C1 segment of cervical spinal cord (tissue), 14 donors: ENCODE results near the gene TMEM208.

Experiments
- DNase-seq, 14 donors: peaks; one replicate each; lab custom pipeline; 2025; lab: John Stamatoyannopoulos, UW

Gene TMEM208

DNA sequence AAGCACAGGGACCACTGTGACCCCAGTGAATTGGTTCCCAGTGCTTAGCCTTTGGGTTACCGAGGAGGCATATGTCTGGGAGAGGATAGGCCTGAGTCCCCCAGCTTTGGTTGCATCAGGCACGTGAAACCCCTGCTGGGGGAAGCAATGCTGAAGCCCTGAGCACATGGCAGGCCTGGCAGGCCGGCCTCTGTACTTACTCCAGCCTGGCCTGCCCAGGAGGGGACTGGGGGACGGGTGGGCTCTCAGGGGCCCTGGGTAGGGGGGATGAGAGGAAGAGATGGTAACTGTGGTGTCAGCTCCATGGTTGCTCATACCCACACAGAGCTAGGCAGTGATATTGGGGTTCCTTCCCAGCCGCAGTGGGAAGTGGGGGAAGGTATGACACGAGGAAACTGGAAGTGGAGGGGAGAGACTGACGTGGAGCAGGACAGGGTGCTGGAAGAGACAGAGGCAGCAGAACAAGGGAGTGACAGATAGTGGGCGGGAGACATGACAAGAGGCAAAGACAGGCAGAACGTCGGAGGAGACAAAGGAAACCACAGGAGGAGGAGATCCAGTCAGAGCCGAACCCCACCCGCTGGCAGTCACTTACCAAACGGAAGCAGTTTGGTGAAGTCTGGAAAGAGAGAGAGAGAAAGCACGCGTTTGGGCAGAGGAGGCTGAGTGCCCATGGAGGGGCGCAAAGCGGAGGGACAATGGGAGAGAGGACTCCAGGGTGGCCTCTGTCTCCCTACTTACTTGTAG, 9.1 kb downstream of the TMEM208 start:
- no peak for DNase-seq

DNA sequence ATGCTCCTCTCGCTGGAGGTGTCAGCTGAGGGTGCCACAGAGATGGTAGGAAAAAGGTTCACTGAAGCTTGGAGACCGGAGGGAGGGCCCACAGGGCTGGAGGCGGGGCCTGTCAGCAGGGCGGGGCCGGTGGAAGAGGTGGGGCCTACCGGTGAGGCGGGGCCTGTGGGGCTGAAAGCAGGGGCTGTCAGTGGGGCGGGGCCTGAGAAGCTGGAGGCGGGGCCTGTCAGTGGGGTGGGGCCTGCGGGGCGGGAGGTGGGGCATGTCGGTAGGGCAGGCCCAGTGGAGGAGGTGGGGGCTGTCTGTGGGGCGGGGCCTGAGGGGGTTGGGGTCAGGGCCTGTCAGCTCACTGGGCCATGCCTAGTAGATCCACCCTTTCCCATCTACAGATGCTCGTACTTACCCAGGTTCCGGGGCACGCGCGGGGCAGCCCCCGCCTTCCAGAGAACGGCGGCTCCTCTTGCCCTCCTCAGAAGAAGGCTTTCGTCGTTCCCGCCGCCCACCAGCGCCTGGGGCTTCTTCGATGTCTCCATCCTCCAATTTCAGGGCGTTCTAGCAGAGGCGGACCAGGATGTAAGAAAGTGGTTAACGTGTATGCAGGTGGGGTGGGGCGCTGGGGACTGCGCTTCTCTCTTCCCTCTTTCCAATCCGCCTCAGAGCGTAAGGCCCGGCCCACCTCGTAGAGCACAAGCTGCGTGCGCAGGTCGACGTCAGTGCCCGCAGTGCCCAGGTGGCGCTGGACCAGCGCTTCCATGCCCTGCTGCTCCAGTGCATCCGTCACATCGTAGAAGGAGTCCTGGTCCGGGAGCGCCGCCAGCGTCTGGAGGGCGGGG, 9.8 kb downstream of the TMEM208 start:
- no peak for DNase-seq

DNA sequence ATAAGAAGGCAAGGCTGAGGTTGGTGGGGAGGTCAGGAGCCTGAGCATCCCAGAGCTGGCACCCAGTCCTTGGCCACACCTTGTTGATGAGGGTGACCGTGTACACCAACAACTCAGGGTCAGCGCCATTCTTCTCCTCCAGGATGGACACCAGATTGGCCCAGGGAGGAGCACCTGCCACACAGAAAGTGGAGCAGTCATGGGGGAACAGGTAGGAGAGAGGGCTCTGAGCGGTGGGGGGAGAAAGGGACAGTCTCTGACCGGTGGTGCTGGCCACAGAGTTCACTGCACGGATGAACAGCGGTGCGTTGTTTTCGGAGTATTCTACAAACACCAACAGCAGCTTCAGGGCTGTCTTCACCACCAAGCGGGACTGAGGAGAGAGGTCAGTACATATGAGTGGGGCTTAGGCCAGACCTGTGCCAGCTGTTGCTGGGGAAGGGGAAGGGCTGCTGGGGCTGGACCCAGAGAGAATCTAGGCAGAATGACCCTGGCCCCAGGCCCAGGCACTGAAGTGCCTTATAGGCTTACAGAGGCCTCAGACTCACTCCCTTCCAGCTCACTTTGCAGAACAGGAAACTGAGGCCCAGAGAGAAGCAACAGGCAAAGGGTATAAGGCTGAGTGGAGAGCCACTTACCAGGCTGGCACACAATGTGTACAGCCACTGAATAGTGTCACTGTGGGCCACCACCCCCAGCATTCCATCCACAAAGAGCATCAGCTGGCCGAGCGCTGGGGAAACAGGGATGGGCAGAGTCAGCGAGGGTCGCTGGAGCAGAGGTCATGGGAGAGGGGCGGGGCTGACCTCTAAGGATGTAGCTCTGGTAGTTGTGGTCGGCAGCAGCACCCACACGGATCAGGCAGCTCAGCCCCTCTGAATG, 10.7 kb downstream of the TMEM208 start:
- no peak for DNase-seq

DNA sequence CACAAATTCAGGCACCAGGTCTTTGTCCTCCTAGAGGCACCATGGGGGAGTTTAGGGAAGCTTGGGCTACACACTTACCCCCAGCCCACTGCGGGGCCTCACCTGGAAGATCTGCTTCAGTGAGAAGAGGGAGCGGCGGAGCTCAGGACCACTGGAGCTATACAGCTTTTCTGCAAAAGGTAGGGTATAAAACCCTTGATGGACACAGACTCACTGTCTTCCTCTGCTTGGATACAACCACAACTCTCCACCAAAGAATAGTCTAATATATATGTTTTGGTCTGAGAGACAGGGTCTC, 11.3 kb downstream of the TMEM208 start:
- DNase-seq, result no peak

DNA sequence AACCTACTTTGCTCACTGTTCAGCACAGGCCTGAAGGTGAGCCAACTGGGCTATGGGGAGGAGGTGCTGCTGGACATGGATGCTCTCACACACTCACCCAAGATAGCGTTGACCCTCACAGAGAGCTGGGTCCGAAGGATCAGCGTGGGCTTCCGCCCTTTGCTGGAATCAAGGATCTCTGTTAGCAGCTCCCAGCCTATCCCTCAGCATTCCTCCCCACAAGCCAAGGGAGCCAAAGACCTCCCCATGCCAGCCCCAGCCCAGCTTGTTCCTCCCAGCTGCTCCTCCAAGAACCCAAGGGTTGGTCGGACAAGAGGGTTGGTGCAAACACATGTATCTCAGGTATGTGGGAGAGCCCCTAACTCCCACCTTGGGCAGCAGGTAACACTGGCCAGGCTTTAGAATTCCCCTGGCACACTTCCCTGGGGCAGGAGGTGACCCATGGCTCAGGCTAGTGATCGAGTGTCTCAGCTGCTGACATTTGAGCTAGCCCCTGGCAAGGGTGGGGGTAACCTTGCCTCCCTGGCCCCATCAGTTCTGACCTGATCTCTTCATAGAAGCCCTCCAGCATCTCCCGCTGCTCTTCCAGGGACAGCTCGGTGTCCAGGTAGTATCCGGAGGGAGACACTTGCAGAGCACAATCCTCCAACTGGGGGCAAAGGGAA, 12.0 kb downstream of the TMEM208 start:
- DNase-seq, result no peak

DNA sequence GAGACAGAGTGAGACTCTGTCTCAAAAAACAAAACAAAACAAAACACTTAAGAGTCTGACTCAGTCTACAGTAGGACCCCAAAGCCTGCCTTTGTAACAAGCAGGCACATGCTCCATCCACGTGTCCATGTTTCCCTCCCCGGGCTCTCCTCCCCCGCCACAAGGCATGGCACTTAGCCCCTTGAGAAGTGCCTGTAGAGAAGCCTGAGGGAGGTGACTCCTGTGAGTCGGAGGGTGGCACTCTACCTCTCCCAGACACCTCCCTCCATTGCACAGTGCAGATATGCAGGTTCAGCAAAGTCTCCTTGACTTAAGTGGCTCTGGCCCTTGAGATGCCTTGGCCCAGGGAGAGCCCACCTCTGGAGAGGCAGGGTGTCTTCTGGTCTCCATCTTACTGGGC, 13.6 kb downstream of the TMEM208 start:
- DNase-seq, result no peak

DNA sequence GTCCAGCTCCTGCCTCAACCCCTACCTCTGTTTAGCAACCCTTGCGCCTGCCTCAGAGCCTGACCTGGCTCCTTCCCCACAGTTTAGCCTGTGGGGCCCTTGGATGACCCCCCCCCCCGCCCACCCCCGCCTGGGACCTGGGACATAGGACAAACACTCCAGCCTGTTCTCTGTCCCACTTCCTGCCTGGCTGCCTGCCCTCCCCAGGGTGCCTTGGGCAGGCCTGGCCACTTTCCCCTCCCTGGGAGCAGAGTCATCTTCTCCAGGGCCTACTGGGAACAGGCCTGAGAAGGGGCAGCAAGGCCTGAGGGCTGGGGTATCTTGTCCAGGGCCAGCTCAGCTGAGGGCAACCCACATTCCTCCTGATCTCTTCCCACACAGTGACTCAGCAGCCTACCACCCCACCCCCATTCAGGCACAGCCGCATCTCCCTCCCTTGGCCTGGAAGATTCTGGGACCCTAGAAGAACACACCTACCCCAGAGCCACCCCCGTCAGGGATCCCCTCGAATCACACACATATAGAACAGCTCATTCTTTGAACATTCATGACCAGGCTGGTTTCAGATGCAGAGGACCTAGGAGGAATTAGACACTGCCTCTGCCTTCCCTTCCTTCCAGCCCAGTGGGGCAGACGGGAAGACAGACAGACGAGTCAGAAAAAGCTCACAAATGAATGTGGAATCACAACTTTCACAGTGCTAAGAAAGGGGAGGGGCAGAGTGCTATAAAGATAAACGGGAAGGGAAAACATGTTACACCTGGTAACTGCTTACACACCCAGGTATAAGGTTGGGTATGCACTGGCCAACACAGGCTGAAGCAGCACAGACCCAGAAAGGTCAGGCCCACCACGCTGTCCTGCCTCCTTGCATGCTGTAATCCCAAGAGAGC, 14.3 kb downstream of the TMEM208 start:
- peak in 4 of 14 donors; percentile 13 to 55 (median 20) for DNase-seq

DNA sequence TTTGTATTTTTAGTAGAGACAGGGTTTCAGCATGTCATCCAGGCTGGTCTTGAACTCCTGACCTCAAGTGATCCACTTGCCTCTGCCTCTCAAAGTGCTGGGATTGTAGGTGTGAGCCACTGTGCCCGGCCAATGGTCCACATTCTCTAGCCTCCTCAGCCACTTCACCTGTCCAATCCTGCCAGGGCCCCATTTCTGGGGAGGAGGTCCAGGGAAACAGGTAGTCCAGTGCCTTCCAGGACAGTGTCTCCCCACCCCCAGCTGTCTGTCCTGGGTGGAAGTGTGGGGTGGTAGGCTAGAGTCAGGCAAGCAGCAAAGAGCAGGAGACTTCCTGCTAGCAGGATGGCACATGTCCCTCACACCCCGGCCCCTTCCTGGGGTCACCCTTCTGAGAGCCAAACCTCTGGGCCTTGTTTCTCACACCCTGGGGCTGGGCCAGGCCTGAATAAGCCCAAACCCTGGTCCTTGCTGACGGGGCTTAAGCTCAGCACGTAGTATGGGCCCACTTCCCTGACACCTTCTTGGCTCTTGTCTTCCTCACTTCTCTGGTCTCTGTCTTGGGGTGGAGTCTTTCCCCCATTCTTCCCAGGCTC, 15.3 kb downstream of the TMEM208 start:
- no peak for DNase-seq

DNA sequence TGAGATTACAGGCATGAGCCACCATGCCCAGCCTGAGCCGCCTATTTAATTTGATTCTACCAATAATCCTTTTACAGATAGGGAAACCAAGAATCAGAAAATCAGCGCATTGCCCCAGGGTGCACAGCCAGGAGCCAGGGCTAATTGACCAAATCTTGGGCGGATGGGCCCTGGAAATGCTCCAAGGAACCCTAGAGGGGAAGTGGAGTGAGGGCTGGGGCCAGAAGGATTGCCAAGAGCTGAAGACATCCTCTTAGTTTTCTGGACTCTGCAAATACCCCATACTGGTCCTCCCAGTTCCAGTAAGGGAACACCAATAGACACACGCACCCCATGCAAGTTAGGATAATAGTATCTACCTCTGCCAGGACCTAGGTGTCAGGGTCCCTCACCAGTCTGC, 16.6 kb downstream of the TMEM208 start:
- DNase-seq, result peak in 1 of 14 donors; percentile 28

DNA sequence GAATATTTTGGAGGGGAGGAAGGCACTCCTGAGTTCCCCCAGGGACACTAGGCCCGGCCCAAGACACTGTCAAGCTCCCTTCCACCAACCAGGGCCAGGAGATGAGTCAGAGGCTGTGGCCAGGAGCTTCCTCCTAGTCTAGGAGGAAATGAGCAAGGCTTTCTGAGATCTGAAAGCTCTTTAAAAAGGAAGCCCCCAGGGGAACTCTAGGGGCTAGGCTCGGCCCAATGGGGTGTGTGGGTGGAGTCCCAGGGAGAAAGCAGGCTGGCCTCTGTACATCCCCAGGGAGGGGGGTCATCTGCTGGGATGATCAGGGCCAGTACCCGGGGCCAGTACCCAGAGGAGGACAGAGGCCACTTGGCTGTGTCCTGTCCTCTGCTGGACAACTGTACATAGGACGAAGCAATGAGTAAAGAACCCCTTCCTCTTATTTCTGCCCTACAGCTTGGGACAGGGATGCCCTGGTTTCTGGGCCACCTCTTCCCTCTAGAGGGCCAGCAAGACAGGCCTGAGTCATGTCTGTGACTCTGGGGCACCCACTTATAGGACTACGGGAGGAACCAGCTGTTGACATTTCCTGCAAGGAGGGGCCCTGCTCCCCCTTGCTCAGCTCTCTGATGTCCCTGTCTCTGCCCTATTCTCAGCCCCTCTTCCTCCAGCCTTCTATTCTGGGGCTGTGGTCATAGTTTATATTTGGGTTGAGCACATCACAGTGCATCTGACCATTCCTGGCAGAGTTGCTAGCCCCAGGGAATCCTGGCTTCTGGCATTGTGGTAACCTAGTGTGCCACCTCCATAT, 17.7 kb downstream of the TMEM208 start:
- peak in 10 of 14 donors; percentile 20 to 72 (median 44) for DNase-seq

DNA sequence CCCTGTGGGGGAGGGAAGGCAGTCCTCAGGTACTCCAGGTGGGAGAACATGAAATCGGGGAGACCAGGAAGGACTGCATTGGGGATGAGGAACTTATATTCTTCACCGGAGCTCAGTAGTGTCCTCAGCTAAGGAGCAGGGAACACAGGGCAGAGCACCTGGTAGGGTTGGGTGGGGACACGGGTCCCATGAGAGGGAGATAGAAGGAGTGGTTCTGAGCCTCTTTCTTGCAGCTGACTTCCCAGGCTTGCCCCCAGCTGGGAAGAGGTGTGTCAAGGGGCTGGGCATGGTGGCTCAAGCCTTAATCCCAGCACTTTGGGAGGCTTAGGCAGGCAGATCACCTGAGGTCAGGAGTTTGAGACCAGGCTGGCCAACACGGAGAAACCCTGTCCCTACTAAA, 18.3 kb downstream of the TMEM208 start:
- no peak for DNase-seq

DNA sequence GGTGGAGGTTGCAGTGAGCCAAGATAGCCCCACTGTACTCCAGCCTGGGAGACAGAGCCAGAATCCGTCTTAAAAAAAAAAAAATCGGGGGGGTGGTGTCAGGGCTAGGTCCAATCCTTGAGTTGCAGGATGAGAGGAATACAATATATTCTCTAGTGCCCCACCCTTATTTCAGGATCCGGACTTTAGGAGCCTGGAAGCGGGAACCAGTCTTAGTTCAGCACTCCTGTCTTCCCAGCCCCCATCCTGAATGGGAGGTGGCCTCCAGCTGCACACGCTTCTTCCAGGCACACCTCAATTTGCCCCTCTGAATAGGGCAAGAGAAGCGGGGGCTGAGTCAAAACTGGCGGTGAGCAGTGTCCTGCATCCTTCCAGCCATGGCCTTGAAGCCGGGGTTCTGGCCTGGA, 18.7 kb downstream of the TMEM208 start:
- no peak for DNase-seq

DNA sequence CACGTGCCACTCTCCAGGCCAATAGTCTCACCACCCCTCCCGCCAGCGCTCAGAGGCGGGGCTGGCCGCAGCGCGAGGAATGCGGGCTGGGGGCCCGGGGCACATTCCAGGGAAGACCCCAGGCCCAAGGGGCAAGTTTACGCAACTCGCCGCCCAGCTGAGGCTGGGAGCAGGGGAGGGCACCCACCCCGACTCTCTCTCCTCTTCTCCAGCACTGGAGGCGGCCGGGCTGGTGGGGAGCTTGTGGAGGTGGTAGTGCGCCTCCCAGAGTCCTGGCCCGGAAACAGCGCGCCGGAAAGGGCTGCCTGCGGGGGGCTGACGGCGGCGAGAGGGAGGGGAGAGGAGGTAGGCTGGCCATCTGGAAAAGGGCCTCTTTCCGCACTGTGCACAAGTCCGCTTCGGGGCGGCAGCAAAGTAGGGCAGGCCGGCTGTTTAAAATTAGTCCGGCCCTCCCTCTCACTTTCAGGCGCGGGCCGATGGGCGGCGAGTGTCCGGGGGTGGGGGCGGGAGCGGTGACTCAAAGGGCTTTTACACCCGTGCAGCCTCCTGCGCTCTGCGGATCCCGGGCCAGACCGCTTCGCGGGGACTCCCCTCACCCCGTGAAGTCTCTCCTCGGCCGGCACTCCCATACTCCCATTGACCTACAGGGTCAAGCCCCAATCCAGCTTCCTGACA, 19.3 kb downstream of the TMEM208 start:
- DNase-seq, result peak in 11 of 14 donors; percentile 28 to 80 (median 71)

DNA sequence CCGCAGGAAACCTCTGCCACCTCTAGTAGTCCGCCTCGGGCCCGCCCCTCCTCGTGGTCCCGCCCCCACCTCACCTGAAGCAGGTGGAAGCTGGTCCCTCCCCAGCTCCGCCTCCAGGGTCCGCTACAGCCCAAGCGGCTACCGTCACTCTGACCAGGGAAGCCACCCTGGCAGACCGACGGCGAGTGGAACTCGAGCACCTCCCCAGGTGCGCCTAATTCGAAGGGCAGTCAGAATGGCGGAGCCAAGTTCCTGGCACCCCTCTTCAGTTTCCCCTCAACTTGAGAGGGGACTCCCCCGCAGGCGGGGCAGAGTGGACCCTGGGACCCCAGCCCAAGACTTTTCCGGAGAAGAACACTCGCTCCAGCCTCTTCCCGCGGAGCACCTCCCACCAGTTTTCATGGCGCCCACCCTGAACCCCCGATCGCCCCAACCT, 19.8 kb downstream of the TMEM208 start:
- peak in 4 of 14 donors; percentile 46 to 64 (median 55) for DNase-seq

DNA sequence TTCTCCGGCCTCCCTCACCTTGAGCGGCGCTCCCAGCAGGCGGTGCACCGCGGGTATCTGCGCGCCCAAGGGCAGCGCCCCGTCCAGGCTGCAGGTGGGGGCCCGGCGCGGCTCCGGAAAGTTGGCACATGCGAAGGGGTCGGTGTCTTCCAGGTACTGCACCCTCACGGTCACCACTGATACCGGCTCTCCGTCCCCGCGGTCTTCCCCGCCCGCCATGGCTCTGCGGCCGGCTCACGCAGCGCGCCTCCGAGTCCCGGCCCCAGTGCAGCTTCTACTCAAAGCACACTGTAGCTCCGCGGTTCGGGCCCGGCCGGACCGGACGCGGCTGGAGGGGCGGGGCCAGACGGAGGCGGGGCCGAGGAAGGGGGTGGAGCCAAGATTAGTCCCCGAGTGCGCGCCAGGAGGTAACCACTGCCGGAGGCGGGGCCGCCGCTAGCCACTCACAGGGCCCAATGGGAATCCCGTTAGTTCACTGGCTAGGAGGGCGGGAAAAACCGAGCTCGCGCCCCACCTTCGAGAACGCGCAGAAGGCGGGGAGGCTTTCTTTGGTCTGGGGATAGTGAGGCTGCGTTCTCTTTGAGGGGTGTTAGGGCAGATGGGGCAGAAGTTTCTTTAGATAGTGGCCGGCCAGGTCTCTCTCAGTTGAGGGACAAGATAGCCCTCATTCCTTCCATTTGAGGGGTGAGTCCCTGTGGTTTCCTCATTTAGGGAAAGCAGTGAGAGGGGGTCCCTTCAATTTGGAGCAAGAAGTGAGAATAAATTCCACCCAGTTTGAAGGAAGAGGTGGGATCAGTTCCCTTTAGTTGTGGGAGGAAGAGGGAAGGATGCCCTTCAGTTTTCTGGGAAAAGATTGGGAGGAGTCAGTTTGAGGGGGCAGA, 20.5 kb downstream of the TMEM208 start, which contains the start of gene FHOD1:
Gene FHOD1 (minus strand): TSS at position 290 of the 881 bp plus-strand sequence. CDS start 71 bp downstream, at position 219.
- DNase-seq, result peak; percentile 51 to 94 (median 84)

DNA sequence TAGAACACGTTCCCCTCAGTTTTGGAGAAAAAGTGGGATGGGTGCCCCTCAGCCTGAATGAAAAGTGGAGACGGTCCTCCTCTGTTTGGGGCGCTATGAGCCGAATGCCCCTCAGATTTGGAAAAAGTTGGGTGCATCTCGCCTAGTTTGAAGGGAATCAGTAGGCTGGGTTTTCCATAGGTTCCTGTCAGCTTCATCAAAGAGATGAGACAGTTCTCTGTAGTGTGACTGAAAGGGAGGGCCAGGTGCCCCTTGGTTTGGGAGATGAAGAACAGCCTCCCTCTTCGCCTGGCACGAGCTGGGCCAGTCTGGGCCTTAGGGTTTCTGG, 21.1 kb downstream of the TMEM208 start:
- no peak for DNase-seq

DNA sequence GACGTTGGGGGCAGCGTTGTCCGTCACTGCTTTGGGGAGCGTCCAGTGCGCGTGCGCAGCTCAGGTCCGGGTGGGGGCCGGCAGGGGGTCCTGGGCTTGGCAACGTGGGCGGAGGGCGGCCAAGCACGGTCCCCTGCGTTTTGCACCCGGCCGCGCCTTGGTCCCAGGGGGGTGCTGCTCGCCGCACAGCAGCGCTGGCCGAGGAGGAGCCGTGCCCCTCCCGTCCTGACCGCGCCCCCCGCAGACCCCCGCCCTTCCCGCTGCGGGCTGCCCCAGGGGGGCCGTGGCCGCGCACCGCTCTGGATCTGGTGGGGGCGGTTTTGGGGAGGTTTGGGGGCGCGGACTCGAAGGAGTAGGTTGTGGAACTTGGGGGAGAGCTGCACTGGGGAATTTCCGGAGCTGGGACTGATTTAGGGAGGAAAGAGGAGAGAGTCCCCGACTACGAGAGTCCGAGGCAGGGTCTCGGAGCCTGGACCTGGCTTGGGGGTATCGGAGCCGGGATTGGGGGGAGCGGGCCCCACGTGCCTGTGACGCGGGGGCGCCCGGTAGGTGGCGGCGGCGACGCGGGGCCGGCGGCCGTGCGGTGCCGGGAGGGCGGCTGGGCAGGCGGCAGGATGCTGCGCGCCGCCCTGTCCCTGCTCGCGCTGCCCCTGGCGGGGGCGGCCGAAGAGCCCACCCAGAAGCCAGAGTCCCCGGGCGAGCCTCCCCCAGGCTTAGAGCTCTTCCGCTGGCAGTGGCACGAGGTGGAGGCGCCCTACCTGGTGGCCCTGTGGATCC, 21.7 kb downstream of the TMEM208 start, which contains the start of gene SLC9A5:
Gene SLC9A5 (plus strand): TSS at position 579 of the 777 bp plus-strand sequence. CDS start 36 bp downstream, at position 615.
- peak in 3 of 14 donors; percentile 15 to 49 (median 27) for DNase-seq
